Upper lobe of left lung (tissue), 6 donors: Measurements from ENCODE around the gene PLCXD1. TPM values are rescaled to one million over a fixed set of nuclear protein-coding genes. Genes with fewer than 3 reads are reported as not detected.
A peak's percentile ranks its signal among the peaks of the same experiment; 100 is the strongest.

ENCODE experiments used
- ATAC-seq, 2 donors: fragments of 200-7000 bp; cut with Tn5 transposase; one replicate each; pipeline ENCODE4 v1.9.1; 2022; ENCODE audit warnings: mild to moderate bottlenecking in 2 of 2, moderate library complexity in 2 of 2; ENCODE audit not compliant: low FRiP score in 2 of 2
- DNase-seq, 2 donors: peaks; one replicate each; pipeline ENCODE4 v3.0.0-alpha.2; 2019 to 2020
- H3K27ac ChIP-seq, 4 donors: fragments of 200-600 bp; sonication (generic); one replicate each; pipeline ENCODE4 v1.5.1; 2016 to 2019
- H3K27me3 ChIP-seq, 4 donors: fragments of 200-600 bp; sonication (generic); one replicate each; pipeline ENCODE4 v1.5.1; 2017 to 2019
- H3K36me3 ChIP-seq, 4 donors: fragments of 200-600 bp; sonication (generic); one replicate each; pipeline ENCODE4 v1.5.1; 2016 to 2019
- H3K4me1 ChIP-seq, 4 donors: fragments of 200-600 bp; sonication (generic); one replicate each; pipeline ENCODE4 v1.5.1; 2018 to 2019
- H3K4me3 ChIP-seq, 4 donors: fragments of 200-600 bp; sonication (generic); one replicate each; pipeline ENCODE4 v1.5.1; 2017 to 2019; ENCODE audit warnings: mild to moderate bottlenecking in 2 of 4, moderate library complexity in 1 of 4
- H3K9me3 ChIP-seq, 4 donors: fragments of 200-600 bp; sonication (generic); one replicate each; pipeline ENCODE4 v1.5.1; 2018 to 2019
- EP300 ChIP-seq, 4 donors: sonication (generic); formaldehyde crosslinking; IDR thresholded peaks; one replicate each; pipeline ENCODE4 v1.5.1; 2017; ENCODE audit warnings: antibody characterized with exemption in 4 of 4, control low read depth in 2 of 4
- POLR2A ChIP-seq, 4 donors: fragments of 450-650 bp; IDR thresholded peaks; one replicate each; pipeline ENCODE4 v1.5.1; 2016 to 2017; ENCODE audit warnings: antibody characterized with exemption in 4 of 4, mild to moderate bottlenecking in 2 of 4
- POLR2AphosphoS5 ChIP-seq, 2 donors: sonication (generic); formaldehyde crosslinking; IDR thresholded peaks; one replicate each; pipeline ENCODE4 v1.5.1; 2017; ENCODE audit warnings: antibody characterized with exemption in 2 of 2
- WGBS, 2 donors: methylation state at CpG; one replicate each; pipeline ENCODE4 v1.1.5; 2017 to 2018; 5-methylcytosine and 5-hydroxymethylcytosine counted together
- total RNA-seq, 6 donors: library from RNA; depleted of rRNA in 4 of 6; stranded (reverse); fragments of >200 nt in 4 of 6; gene quantifications; one replicate each; pipeline versions ENCODE4 v1.1.0 to v1.2.1, GENCODE V29; 2016 to 2021
- TF ChIP-seq, protein P1 (sequence below), 6 experiments: fragments of 450-650 bp in 4 of 6; fragments of 200-600 bp in 2 of 6; sonication (generic) in 2 of 6; IDR thresholded peaks; one replicate each; pipeline ENCODE4 v1.5.1; 2016 to 2019; ENCODE audit warnings: antibody characterized with exemption in 6 of 6
- donor health status: DM: no; HTN: no; CAD: no; lungs with moderate emphysema.
- donor health status: DM: no; HTN: yes; CAD: no; lungs with severe emphysema.

The PLCXD1 gene
- total RNA-seq, 6 donors from 2014 or later: 7.8 to 75.4 (median 19.2) TPM

DNA sequence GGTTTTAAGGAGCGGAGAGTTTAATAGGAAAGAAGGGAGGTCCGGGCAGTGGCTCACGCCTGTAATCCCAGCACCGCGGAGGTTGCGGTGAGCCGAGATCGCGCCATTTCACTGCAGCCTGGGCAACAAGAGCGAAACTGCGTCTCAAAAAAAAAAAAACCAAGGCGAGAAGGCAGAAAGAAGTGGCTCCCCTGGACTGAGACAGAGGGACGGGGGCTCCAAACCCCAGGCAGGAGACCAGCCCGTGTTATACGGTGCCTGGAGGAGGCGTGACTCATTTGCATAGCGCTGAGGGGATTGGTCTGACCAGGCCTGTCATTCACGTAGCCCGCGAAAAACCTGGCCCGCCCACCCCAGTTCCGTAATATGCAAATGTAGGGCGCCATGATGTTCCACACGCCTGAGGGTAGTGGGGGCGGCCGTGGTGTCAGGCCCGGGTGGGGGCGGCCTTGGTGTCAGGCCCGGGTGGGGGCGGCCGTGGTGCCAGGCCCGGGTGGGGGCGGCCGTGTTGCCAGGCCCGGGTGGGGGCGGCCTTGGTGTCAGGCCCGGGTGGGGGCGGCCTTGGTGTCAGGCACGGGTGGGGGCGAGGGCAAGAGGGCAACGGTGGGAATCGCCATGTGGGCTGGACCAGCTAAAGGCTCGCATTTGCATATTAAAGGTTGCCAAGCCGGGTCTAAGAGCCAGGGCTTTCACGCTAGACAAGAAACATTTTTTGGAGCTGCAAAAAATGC lies 2.1 kb downstream of the PLCXD1 start:
- H3K9me3 ChIP-seq: no peaks in the 10 kb centered on the region
- 3 to 9% methylated on average over 27 of the region's 45 CpGs for WGBS, 2 donors
- ATAC-seq: peak; percentile 91 to 99
- H3K4me3 ChIP-seq: peak overlapping the region; percentile 20 to 59 (median 50)
- H3K27ac ChIP-seq: peak overlapping the region in 3 of 4 donors; percentile 50 to 58 (median 57)
- peaks cover 4 to 16% (median 12%) of the 10 kb centered on the region in 4 donors for H3K4me1 ChIP-seq
- peaks cover 0 to 6% (median under 1%) of the 10 kb centered on the region in 4 donors for H3K36me3 ChIP-seq
- TF ChIP-seq, protein P1, sequence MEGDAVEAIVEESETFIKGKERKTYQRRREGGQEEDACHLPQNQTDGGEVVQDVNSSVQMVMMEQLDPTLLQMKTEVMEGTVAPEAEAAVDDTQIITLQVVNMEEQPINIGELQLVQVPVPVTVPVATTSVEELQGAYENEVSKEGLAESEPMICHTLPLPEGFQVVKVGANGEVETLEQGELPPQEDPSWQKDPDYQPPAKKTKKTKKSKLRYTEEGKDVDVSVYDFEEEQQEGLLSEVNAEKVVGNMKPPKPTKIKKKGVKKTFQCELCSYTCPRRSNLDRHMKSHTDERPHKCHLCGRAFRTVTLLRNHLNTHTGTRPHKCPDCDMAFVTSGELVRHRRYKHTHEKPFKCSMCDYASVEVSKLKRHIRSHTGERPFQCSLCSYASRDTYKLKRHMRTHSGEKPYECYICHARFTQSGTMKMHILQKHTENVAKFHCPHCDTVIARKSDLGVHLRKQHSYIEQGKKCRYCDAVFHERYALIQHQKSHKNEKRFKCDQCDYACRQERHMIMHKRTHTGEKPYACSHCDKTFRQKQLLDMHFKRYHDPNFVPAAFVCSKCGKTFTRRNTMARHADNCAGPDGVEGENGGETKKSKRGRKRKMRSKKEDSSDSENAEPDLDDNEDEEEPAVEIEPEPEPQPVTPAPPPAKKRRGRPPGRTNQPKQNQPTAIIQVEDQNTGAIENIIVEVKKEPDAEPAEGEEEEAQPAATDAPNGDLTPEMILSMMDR (IDR thresholded peaks at IDR 0.05): no peak
- TF ChIP-seq POLR2A (IDR thresholded peaks at IDR 0.05) (no peak), POLR2AphosphoS5 (IDR thresholded peaks at IDR 0.05) (no peak), EP300 (IDR thresholded peaks at IDR 0.05) (no peak)
- DNase-seq: peak; percentile 87 to 93
- H3K27me3 ChIP-seq: no peaks in the 10 kb centered on the region

DNA sequence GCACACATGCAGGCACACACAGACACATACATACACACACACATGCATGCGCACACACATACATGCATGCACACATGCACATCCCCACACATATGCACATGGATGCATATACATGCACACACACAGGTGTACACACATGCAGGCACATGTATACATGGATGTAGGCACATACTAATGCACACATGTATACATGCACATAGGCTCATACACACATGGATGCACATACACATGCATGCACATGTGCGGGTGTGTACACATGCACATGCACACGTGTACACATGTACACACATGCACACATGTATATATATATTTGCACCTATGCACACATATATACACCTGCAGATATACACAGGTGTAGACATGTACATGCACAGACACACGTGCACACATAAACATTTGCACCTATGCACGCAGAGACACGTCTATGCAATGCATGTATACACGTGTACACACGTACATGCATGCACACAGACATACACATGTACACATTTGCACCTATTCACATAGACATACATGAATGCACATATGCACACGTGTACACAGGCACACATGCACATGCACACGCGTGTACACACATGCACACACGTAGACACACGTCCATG lies 4.0 kb downstream of the PLCXD1 start:
- H3K4me1 ChIP-seq: peaks cover 2 to 16% (median 9%) of the 10 kb centered on the region in 4 donors
- no peaks in the 10 kb centered on the region for H3K27me3 ChIP-seq
- ATAC-seq (peak in 1 of 2 donors; percentile 28), DNase-seq (peak in 1 of 2 donors; percentile 6)
- no peaks in the 10 kb centered on the region for H3K9me3 ChIP-seq
- TF ChIP-seq EP300 (IDR thresholded peaks at IDR 0.05): no peak
- TF ChIP-seq, protein P1 (IDR thresholded peaks at IDR 0.05): no peak
- no peak for TF ChIP-seq POLR2AphosphoS5 (IDR thresholded peaks at IDR 0.05)
- TF ChIP-seq POLR2A (IDR thresholded peaks at IDR 0.05): no peak
- peaks cover 9 to 25% (median 17%) of the 10 kb centered on the region in 4 donors for H3K36me3 ChIP-seq
- H3K27ac ChIP-seq: no peak overlapping the region
- H3K4me3 ChIP-seq: no peak overlapping the region
- 95% methylated on average over 12 to 13 of the region's 13 CpGs for WGBS, 2 donors

DNA sequence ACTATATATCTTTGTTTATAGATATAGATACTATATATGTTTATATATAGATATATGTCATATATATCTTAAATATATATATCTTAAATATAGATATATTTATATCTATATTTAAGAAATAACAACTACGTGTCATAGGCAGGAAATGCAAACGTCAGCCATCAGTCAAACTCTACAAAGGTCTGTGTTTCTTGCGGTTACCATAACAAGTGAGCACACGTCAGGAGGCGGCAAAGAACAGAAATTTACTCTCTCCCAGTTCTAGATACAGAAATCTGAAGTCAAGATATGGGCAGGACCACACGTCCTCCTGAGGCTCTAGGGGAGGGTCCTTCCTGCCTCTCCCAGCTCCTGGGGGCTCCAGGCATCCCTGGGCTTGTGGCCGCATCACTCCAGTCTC lies 6.5 kb downstream of the PLCXD1 start:
- WGBS, 2 donors: 86 to 91% methylated on average over 7 of the region's 7 CpGs
- Histone ChIP-seq H3K27ac (no peak overlapping the region), H3K4me1 (peaks cover 0 to 4% (median 1%) of the 10 kb centered on the region in 4 donors), H3K9me3 (no peaks in the 10 kb centered on the region), H3K36me3 (peaks cover 13 to 40% (median 29%) of the 10 kb centered on the region in 4 donors), H3K4me3 (no peak overlapping the region), H3K27me3 (no peaks in the 10 kb centered on the region)
- TF ChIP-seq POLR2A (IDR thresholded peaks at IDR 0.05) (no peak), POLR2AphosphoS5 (IDR thresholded peaks at IDR 0.05) (no peak), EP300 (IDR thresholded peaks at IDR 0.05) (no peak)
- TF ChIP-seq, protein P1 (IDR thresholded peaks at IDR 0.05): no peak
- DNase-seq: no peak
- ATAC-seq: no peak

DNA sequence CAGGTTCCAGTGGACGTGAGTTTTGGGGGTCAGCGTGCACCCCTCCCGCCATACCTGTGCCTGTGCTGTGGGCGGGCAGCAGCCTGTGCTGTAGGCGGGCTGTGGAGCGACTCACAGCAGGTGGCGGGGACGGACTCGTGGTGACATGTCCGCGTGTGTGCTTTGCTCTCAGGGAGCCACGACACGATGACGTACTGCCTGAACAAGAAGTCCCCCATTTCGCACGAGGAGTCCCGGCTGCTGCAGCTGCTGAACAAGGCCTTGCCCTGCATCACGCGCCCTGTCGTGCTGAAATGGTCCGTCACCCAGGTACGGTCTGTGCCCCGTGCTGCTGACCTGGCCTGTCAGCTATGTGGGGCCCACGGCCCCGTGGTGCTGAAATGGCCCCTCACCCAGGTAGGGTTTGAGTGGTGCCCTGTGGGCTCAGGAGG lies 7.4 kb downstream of the PLCXD1 start:
- no peaks in the 10 kb centered on the region for H3K9me3 ChIP-seq
- H3K4me1 ChIP-seq: peaks cover 0 to 3% (median 1%) of the 10 kb centered on the region in 4 donors
- 93 to 99% methylated on average over 13 to 25 of the region's 25 CpGs for WGBS, 2 donors
- no peaks in the 10 kb centered on the region for H3K27me3 ChIP-seq
- no peak overlapping the region for H3K4me3 ChIP-seq
- TF ChIP-seq POLR2AphosphoS5 (IDR thresholded peaks at IDR 0.05) (no peak), EP300 (IDR thresholded peaks at IDR 0.05) (no peak), POLR2A (IDR thresholded peaks at IDR 0.05) (no peak)
- TF ChIP-seq, protein P1 (IDR thresholded peaks at IDR 0.05): no peak
- H3K36me3 ChIP-seq: peaks cover 17 to 48% (median 37%) of the 10 kb centered on the region in 4 donors
- peak in 1 of 2 donors; percentile 17 for DNase-seq
- no peak overlapping the region for H3K27ac ChIP-seq
- no peak for ATAC-seq
